Chondrocyte (in vitro differentiated cells): ENCODE measurements around the gene TTLL11. TPM values are rescaled to one million over a fixed set of nuclear protein-coding genes. Genes with fewer than 3 reads are reported as not detected.

ENCODE experiments used
- DNase-seq: peaks from one replicate; pipeline ENCODE4 v3.0.0; 2021; ENCODE audit warnings: mixed read lengths, low spot score
- H3K27ac Mint-ChIP-seq: one replicate; pipeline ENCODE4 v1.8.0; 2021; ENCODE audit warnings: mild to moderate bottlenecking, moderate library complexity, mixed read lengths; ENCODE audit not compliant: unreplicated experiment
- H3K27me3 Mint-ChIP-seq: 2 replicates; pipeline ENCODE4 v1.8.0; 2021; ENCODE audit warnings: low read depth, mixed read lengths
- H3K36me3 Mint-ChIP-seq: 2 replicates; pipeline ENCODE4 v1.8.0; 2021; ENCODE audit warnings: low read depth, mixed read lengths
- H3K4me1 Mint-ChIP-seq: 2 replicates; pipeline ENCODE4 v1.8.0; 2021; ENCODE audit warnings: low read depth, mild to moderate bottlenecking, mixed read lengths
- H3K4me3 Mint-ChIP-seq: one replicate; pipeline ENCODE4 v1.8.0; 2021; ENCODE audit warnings: mild to moderate bottlenecking, moderate library complexity, mixed read lengths; ENCODE audit not compliant: unreplicated experiment
- H3K9me3 Mint-ChIP-seq: 2 replicates; pipeline ENCODE4 v1.8.0; 2021; ENCODE audit warnings: low read depth, mixed read lengths
- CTCF ChIP-seq: fragments of 200-600 bp; sonication (generic); IDR thresholded peaks from 2 replicates; pipeline ENCODE4 v1.5.0; 2021; ENCODE audit warnings: antibody characterized with exemption, mild to moderate bottlenecking, moderate library complexity
- total RNA-seq: library from RNA; stranded (reverse); gene quantifications from 3 replicates; pipeline ENCODE4 v1.2.1, GENCODE V29; 2021

TTLL11 gene
- total RNA-seq, 1 donor from 2014 or later = 9.1 TPM

GRCh38 chr9:122135529-122135859 lies 42.4 kb upstream of the TTLL11 start:
- Mint-ChIP-seq H3K4me3 (no peak overlapping the region), H3K9me3 (no peaks in the 10 kb centered on the region), H3K27ac (no peak overlapping the region), H3K36me3 (no peaks in the 10 kb centered on the region), H3K4me1 (peaks cover 14% of the 10 kb centered on the region), H3K27me3 (peaks cover 6% of the 10 kb centered on the region)
- no peak for DNase-seq
- TF ChIP-seq CTCF = no peak

GRCh38 chr9:122134822-122135528 lies 41.9 kb upstream of the TTLL11 start:
- no peak for DNase-seq
- no peaks in the 10 kb centered on the region for H3K9me3 Mint-ChIP-seq
- H3K27ac Mint-ChIP-seq = peak overlapping the region; percentile 22
- H3K27me3 Mint-ChIP-seq = peaks cover 6% of the 10 kb centered on the region
- H3K36me3 Mint-ChIP-seq = no peaks in the 10 kb centered on the region
- TF ChIP-seq CTCF = peak; percentile 14
- H3K4me1 Mint-ChIP-seq = peaks cover 14% of the 10 kb centered on the region
- H3K4me3 Mint-ChIP-seq = no peak overlapping the region

- Mint-ChIP-seq H3K27me3 (peaks cover 8% of the 10 kb centered on the region), H3K27ac (no peak overlapping the region), H3K4me1 (peaks cover 14% of the 10 kb centered on the region), H3K9me3 (no peaks in the 10 kb centered on the region), H3K4me3 (no peak overlapping the region), H3K36me3 (no peaks in the 10 kb centered on the region)
- TF ChIP-seq CTCF = no peak
- DNase-seq = no peak
These were observed 41.0 kb upstream of the TTLL11 start for GRCh38 chr9:122133984-122134535.

- DNase-seq = no peak
- TF ChIP-seq CTCF = no peak
- no peaks in the 10 kb centered on the region for H3K9me3 Mint-ChIP-seq
- H3K4me3 Mint-ChIP-seq = no peak overlapping the region
- peaks cover 14% of the 10 kb centered on the region for H3K4me1 Mint-ChIP-seq
- H3K27ac Mint-ChIP-seq = no peak overlapping the region
- no peaks in the 10 kb centered on the region for H3K36me3 Mint-ChIP-seq
- peaks cover 8% of the 10 kb centered on the region for H3K27me3 Mint-ChIP-seq
These were observed 40.3 kb upstream of the TTLL11 start for GRCh38 chr9:122133263-122133983.

- Mint-ChIP-seq H3K36me3 (no peaks in the 10 kb centered on the region), H3K4me1 (peaks cover 14% of the 10 kb centered on the region), H3K9me3 (no peaks in the 10 kb centered on the region), H3K27ac (no peak overlapping the region), H3K4me3 (no peak overlapping the region), H3K27me3 (peaks cover 8% of the 10 kb centered on the region)
- no peak for DNase-seq
- no peak for TF ChIP-seq CTCF
These were observed 39.4 kb upstream of the TTLL11 start for GRCh38 chr9:122132539-122132938.
